Panc1 (cell line): ENCODE data around the gene LRTM1. TPM values are rescaled to one million over a fixed set of nuclear protein-coding genes. Genes with fewer than 3 reads are reported as not detected.

Source experiments
- ATAC-seq: fragments of 200-7000 bp; cut with Tn5 transposase; 2 replicates; pipeline ENCODE4 v1.9.1; 2020; ENCODE audit warnings: mild to moderate bottlenecking, moderate library complexity
- BruUV-seq: library from RNA; stranded (reverse); fragments of 400-500 nt; replicated peaks from 2 replicates; lab custom pipeline; 2021; lab: Mats Ljungman, UMichigan
- CTCF ChIA-PET: fragments of 300-600 bp; sonication (Branson Sonifier 250); formaldehyde crosslinking; loops from one replicate; lab custom pipeline; 2022; ENCODE audit warnings: antibody characterized with exemption; lab: Charles Lee
- POLR2A ChIA-PET: fragments of 300-600 bp; sonication (Branson Sonifier 250); formaldehyde crosslinking; loops from one replicate; lab custom pipeline; 2022; ENCODE audit warnings: antibody characterized with exemption; lab: Charles Lee
- DNase-seq: peaks from one replicate; pipeline ENCODE4 v3.0.0-alpha.2; 2010; ENCODE audit warnings: low read depth, low spot score
- H3K27ac ChIP-seq: 2 replicates; pipeline ENCODE4 v1.5.1; 2011; ENCODE audit warnings: mild to moderate bottlenecking, low read length, inconsistent platforms
- H3K27me3 ChIP-seq: fragments of 200-500 bp; sonication (Bioruptor generic); 2 replicates; pipeline ENCODE4 v1.6.0; 2014; ENCODE audit warnings: low read length, inconsistent platforms; ENCODE audit not compliant: control insufficient read depth, insufficient read depth
- H3K36me3 ChIP-seq: fragments of 200-500 bp; sonication (Bioruptor generic); 2 replicates; pipeline ENCODE4 v1.5.1; 2014; ENCODE audit warnings: inconsistent platforms, mild to moderate bottlenecking, low read length, moderate library complexity; ENCODE audit not compliant: control insufficient read depth, insufficient read depth
- H3K4me1 ChIP-seq: 2 replicates; pipeline ENCODE4 v1.5.1; 2011; ENCODE audit warnings: inconsistent platforms, mild to moderate bottlenecking, low read length, moderate library complexity; ENCODE audit not compliant: control insufficient read depth, insufficient read depth
- H3K4me3 ChIP-seq, 2 experiments: 2 replicates each; pipeline ENCODE4 v1.5.1; 2011 to 2012; ENCODE audit warnings: low read depth in 2 of 2, low read length in 2 of 2, mild to moderate bottlenecking in 2 of 2, inconsistent platforms in 1 of 2, moderate library complexity in 1 of 2
- H3K9me3 ChIP-seq: fragments of 200-500 bp; sonication (Bioruptor generic); 2 replicates; pipeline ENCODE4 v1.5.1; 2014; ENCODE audit warnings: low read depth, mild to moderate bottlenecking, inconsistent platforms, low read length, moderate library complexity; ENCODE audit not compliant: control insufficient read depth, insufficient read depth
- CTCF ChIP-seq: fragments of 450-650 bp; IDR thresholded peaks from 2 replicates; pipeline ENCODE4 v1.5.1; 2017; ENCODE audit warnings: mild to moderate bottlenecking
- POLR2AphosphoS5 ChIP-seq: IDR thresholded peaks from 2 replicates; pipeline ENCODE4 v1.6.1; 2012; ENCODE audit warnings: mild to moderate bottlenecking, low read depth, low read length, moderate library complexity
- REST ChIP-seq, 2 experiments: IDR thresholded peaks; 2 replicates each; pipeline ENCODE4 v1.6.1; 2011 to 2012; ENCODE audit warnings: low read depth in 2 of 2, control low read depth in 1 of 2, low read length in 1 of 2, mild to moderate bottlenecking in 1 of 2, moderate library complexity in 1 of 2; ENCODE audit not compliant: insufficient read depth in 1 of 2
- SIN3A ChIP-seq: IDR thresholded peaks from 2 replicates; pipeline ENCODE4 v1.6.1; 2012; ENCODE audit warnings: low read depth, mild to moderate bottlenecking, low read length, moderate library complexity, borderline replicate concordance; ENCODE audit not compliant: insufficient read depth
- TCF7L2 ChIP-seq: IDR thresholded peaks from 2 replicates; pipeline ENCODE4 v1.6.1; 2011; ENCODE audit warnings: mild to moderate bottlenecking, low read depth, low read length, inconsistent platforms
- in situ Hi-C: cut with HindIII; loops from 2 replicates; pipeline ENCODE4 v1.10.0; 2016; ENCODE audit warnings: low sequenced_read_pairs, low pct_unique_long_range_greater_than_20kb
- intact Hi-C: fragments of 100-400 bp; cut with micrococcal nuclease; formaldehyde crosslinking; loops from one replicate; pipeline ENCODE4 v1.10.0; 2022; ENCODE audit not compliant: unreplicated experiment
- total RNA-seq: library from RNA; stranded (reverse); gene quantifications from one replicate; pipeline ENCODE4 v1.2.1, GENCODE V29; 2021; ENCODE audit not compliant: unreplicated experiment

Gene LRTM1
- total RNA-seq, 1 experiment from 2014 or later = not detected

GRCh38 chr3:54963641-54964040 is 35.8 kb upstream of the LRTM1 start:
- DNase-seq = no peak

GRCh38 chr3:54962200-54962599 is 34.3 kb upstream of the LRTM1 start:
- Histone ChIP-seq H3K9me3 (no peaks in the 10 kb centered on the region), H3K4me1 (no peaks in the 10 kb centered on the region), H3K36me3 (no peaks in the 10 kb centered on the region), H3K4me3 (no peak overlapping the region), H3K27ac (no peak overlapping the region), H3K27me3 (no peaks in the 10 kb centered on the region)
- intact Hi-C loops = no loop called here
- DNase-seq (no peak), ATAC-seq (no peak)
- ChIA-PET CTCF (no interaction called here), POLR2A (no interaction called here)
- BruUV-seq = no TSS peak
- TF ChIP-seq SIN3A (no peak), POLR2AphosphoS5 (no peak), TCF7L2 (no peak), REST (IDR thresholded peaks at IDR 0.05; ENCODE audit: insufficient read depth in 1 of 2, low read depth in 2 of 2, low read length in 1 of 2) (no peak), CTCF (no peak)
- in situ Hi-C loops = no loop called here

More at GRCh38 chr3:54963641-54964040, 35.8 kb upstream of the LRTM1 start:
- in situ Hi-C loops = no loop called here
- no peak for ATAC-seq
- CTCF ChIA-PET = no interaction called here
- H3K27me3 ChIP-seq = no peaks in the 10 kb centered on the region
- no peak for TF ChIP-seq TCF7L2
- no peak for TF ChIP-seq REST (IDR thresholded peaks at IDR 0.05; ENCODE audit: insufficient read depth in 1 of 2, low read depth in 2 of 2, low read length in 1 of 2)
- no peak for TF ChIP-seq SIN3A
- no peak for TF ChIP-seq CTCF
- no peak for TF ChIP-seq POLR2AphosphoS5
- H3K36me3 ChIP-seq = no peaks in the 10 kb centered on the region
- H3K27ac ChIP-seq = no peak overlapping the region
- no peak overlapping the region for H3K4me3 ChIP-seq
- H3K9me3 ChIP-seq = no peaks in the 10 kb centered on the region
- H3K4me1 ChIP-seq = no peaks in the 10 kb centered on the region
- BruUV-seq = no TSS peak
- intact Hi-C loops = no loop called here
- POLR2A ChIA-PET = no interaction called here
